Neural progenitor cell (in vitro differentiated cells): ENCODE data around the gene TLL2. TPM values are rescaled to one million over a fixed set of nuclear protein-coding genes. Genes with fewer than 3 reads are reported as not detected.

ENCODE experiments used
- DNase-seq: peaks from one replicate; pipeline ENCODE4 v3.0.0-alpha.2; 2016; ENCODE audit warnings: low spot score
- H2AFZ ChIP-seq: fragments of 200-600 bp; sonication (generic); replicated peaks from 2 replicates; pipeline ENCODE4 v1.6.1; 2016; ENCODE audit warnings: antibody characterized with exemption
- H3F3A ChIP-seq: fragments of 200-600 bp; sonication (generic); 2 replicates; pipeline ENCODE4 v1.6.1; 2016; ENCODE audit warnings: antibody characterized with exemption, low read depth
- H3K27ac ChIP-seq: fragments of 200-600 bp; sonication (generic); 2 replicates; pipeline ENCODE4 v1.5.1; 2016; ENCODE audit warnings: mild to moderate bottlenecking
- H3K27me3 ChIP-seq: fragments of 200-600 bp; sonication (generic); 2 replicates; pipeline ENCODE4 v1.6.1; 2016; ENCODE audit warnings: mild to moderate bottlenecking, moderate library complexity
- H3K36me3 ChIP-seq: fragments of 200-600 bp; sonication (generic); 2 replicates; pipeline ENCODE4 v1.5.1; 2016
- H3K4me1 ChIP-seq: fragments of 200-600 bp; sonication (generic); 2 replicates; pipeline ENCODE4 v1.6.1; 2016; ENCODE audit warnings: mixed run types
- H3K4me2 ChIP-seq: fragments of 200-600 bp; sonication (generic); 2 replicates; pipeline ENCODE4 v1.6.1; 2016
- H3K4me3 ChIP-seq: fragments of 200-600 bp; sonication (generic); 2 replicates; pipeline ENCODE4 v1.5.1; 2016
- H3K79me2 ChIP-seq: fragments of 200-600 bp; sonication (generic); 2 replicates; pipeline ENCODE4 v1.6.1; 2016; ENCODE audit warnings: low read depth
- H3K9ac ChIP-seq: fragments of 200-600 bp; sonication (generic); 2 replicates; pipeline ENCODE4 v1.6.1; 2016
- H3K9me3 ChIP-seq: fragments of 200-600 bp; sonication (generic); 2 replicates; pipeline ENCODE4 v1.5.1; 2016; ENCODE audit warnings: low read depth
- H4K20me1 ChIP-seq: fragments of 200-600 bp; sonication (generic); 2 replicates; pipeline ENCODE4 v1.6.1; 2016; ENCODE audit warnings: low read depth
- H3K27ac Mint-ChIP-seq: 3 replicates; pipeline ENCODE4 v1.8.0; 2021; ENCODE audit warnings: mixed read lengths
- H3K27me3 Mint-ChIP-seq: 2 replicates; pipeline ENCODE4 v1.8.0; 2022; ENCODE audit warnings: low read depth, mild to moderate bottlenecking, inconsistent platforms, moderate library complexity, mixed read lengths; ENCODE audit not compliant: insufficient read depth
- H3K36me3 Mint-ChIP-seq: 3 replicates; pipeline ENCODE4 v1.8.0; 2021; ENCODE audit warnings: mixed read lengths
- H3K4me1 Mint-ChIP-seq: 3 replicates; pipeline ENCODE4 v1.8.0; 2021; ENCODE audit warnings: mixed read lengths
- H3K4me3 Mint-ChIP-seq: 3 replicates; pipeline ENCODE4 v1.8.0; 2021; ENCODE audit warnings: mild to moderate bottlenecking, moderate library complexity, mixed read lengths
- H3K9me3 Mint-ChIP-seq: 3 replicates; pipeline ENCODE4 v1.8.0; 2020; ENCODE audit warnings: mixed read lengths
- EZH2 ChIP-seq: fragments of 200-600 bp; sonication (generic); IDR thresholded peaks from 2 replicates; pipeline ENCODE4 v1.6.1; 2017; ENCODE audit warnings: antibody characterized with exemption, mild to moderate bottlenecking, moderate library complexity
- EZH2phosphoT487 ChIP-seq: fragments of 200-600 bp; sonication (generic); IDR thresholded peaks from 2 replicates; pipeline ENCODE4 v1.6.1; 2017; ENCODE audit warnings: antibody characterized with exemption
- total RNA-seq: library from RNA; depleted of rRNA; stranded (reverse); fragments of >200 nt; gene quantifications from 2 replicates; pipeline ENCODE4 v1.2.3, GENCODE V29; 2015; ENCODE audit warnings: low replicate concordance
- TF ChIP-seq, protein P1 (sequence below): fragments of 200-600 bp; sonication (generic); IDR thresholded peaks from 2 replicates; pipeline ENCODE4 v1.5.1; 2017; ENCODE audit warnings: antibody characterized with exemption, mild to moderate bottlenecking

The TLL2 gene
- total RNA-seq, 1 donor from 2014 or later: 0.22 TPM

DNA sequence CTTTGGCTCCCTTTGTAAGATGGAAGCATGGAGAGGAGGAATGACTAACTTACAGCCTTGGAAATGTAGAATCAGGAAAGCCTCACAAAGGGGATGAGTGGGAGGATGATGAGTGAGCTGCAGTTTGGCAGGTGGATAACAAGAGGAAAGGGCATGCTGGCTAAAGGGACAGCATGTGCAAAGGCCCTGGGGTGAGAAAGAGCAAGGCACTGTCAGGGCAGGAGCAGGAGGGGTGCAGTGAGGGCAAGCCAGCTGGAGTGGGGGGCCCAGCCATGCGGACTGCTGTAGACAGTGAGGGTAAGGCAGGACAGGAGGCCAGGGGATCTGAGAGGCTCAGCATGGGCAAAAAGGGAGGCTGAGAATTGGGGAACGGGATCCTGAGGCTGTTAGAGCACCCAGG is 20.5 kb downstream of the TLL2 start:
- TF ChIP-seq EZH2phosphoT487 (no peak), EZH2 (no peak)
- TF ChIP-seq, protein P1, sequence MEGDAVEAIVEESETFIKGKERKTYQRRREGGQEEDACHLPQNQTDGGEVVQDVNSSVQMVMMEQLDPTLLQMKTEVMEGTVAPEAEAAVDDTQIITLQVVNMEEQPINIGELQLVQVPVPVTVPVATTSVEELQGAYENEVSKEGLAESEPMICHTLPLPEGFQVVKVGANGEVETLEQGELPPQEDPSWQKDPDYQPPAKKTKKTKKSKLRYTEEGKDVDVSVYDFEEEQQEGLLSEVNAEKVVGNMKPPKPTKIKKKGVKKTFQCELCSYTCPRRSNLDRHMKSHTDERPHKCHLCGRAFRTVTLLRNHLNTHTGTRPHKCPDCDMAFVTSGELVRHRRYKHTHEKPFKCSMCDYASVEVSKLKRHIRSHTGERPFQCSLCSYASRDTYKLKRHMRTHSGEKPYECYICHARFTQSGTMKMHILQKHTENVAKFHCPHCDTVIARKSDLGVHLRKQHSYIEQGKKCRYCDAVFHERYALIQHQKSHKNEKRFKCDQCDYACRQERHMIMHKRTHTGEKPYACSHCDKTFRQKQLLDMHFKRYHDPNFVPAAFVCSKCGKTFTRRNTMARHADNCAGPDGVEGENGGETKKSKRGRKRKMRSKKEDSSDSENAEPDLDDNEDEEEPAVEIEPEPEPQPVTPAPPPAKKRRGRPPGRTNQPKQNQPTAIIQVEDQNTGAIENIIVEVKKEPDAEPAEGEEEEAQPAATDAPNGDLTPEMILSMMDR: no peak
- Mint-ChIP-seq H3K4me3 (peak overlapping the region; percentile 2), H3K36me3 (peaks cover 2% of the 10 kb centered on the region)

DNA sequence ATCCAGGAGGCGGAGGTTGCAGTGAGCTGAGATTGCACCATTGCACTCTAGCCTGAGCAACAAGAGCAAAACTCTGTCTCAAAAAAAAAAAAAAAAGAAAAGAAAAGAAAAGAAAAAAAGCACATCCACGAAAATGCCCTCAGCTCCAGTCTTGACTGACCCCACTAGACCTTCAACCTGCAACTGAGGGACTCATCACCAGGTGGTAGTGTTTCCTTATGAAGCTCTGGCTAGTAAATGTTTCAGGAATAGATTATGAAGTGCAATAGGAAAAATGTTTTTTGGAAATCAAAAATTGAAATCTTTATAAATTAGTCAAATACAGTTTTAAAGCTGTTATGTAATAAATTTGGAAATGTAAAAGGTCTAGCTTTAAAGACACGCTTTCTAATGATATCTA is 22.4 kb downstream of the TLL2 start:
- H3K9me3 Mint-ChIP-seq: no peaks in the 10 kb centered on the region

More for the DNA sequence above, 20.5 kb downstream of the TLL2 start:
- peaks cover 9% of the 10 kb centered on the region for H3K27me3 Mint-ChIP-seq
- no peak overlapping the region for H3K4me3 ChIP-seq
- H3K79me2 ChIP-seq: no peaks in the 10 kb centered on the region
- peaks cover 8% of the 10 kb centered on the region for H4K20me1 ChIP-seq
- no peak overlapping the region for H3K27ac Mint-ChIP-seq
- H3K27ac ChIP-seq: no peak overlapping the region
- H3K27me3 ChIP-seq: no peaks in the 10 kb centered on the region
- H3K36me3 ChIP-seq: no peaks in the 10 kb centered on the region
- no peaks in the 10 kb centered on the region for H3K4me1 ChIP-seq
- no peaks in the 10 kb centered on the region for H3K9me3 ChIP-seq
- H3K4me2 ChIP-seq: no peak overlapping the region
- H3K4me1 Mint-ChIP-seq: peaks cover 33% of the 10 kb centered on the region
- no peak overlapping the region for H3K9ac ChIP-seq
- H3K9me3 Mint-ChIP-seq: no peaks in the 10 kb centered on the region
- H3F3A ChIP-seq: no peaks in the 10 kb centered on the region
- H2AFZ ChIP-seq: no peak overlapping the region
- DNase-seq: no peak

DNA sequence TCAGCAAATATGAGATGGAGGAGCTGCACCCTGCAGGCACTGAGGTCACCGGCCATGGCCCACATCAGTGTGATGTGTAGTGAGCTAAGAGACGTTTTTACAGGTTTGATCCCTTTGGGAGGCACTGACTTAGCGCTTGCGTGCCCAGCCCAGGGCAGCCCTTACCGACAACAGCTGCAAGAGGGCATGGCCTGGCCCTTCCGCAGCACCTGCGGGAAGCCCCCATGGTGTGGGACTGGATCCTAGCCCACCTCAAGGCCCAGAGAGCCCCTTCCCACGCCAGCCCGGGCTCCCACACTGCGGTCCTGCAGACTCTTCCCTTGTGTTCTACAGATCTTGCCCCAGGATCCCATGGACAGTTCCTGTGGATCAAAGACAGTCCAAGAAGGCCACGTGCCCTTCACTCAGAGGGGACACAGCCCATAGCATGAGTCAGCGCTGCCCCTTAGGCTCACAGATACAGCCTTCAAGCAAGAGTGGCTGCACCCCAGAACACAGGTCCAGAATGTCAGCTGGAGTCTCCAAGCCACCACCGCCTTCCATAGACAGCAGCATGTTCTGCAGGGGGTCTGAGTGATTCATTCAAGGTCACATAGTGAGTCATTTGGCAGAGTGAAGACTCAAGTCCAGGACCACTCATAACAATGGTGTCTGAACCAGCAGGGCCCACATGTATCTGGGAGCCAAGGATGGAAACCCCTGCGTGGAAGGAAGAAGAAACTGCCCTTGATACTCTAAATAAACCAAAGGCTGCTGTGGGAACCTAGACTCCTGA is 25.4 kb downstream of the TLL2 start:
- Mint-ChIP-seq H3K27me3 (peaks cover 13% of the 10 kb centered on the region), H3K4me1 (peaks cover 12% of the 10 kb centered on the region), H3K9me3 (peaks cover 2% of the 10 kb centered on the region), H3K4me3 (no peak overlapping the region), H3K36me3 (peaks cover 2% of the 10 kb centered on the region), H3K27ac (no peak overlapping the region)
- no peak for DNase-seq
- H3K9ac ChIP-seq: no peak overlapping the region
- no peak for TF ChIP-seq EZH2phosphoT487
- TF ChIP-seq, protein P1: no peak
- no peak for TF ChIP-seq EZH2
- H3K9me3 ChIP-seq: no peaks in the 10 kb centered on the region
- no peak overlapping the region for H3K4me2 ChIP-seq
- no peak overlapping the region for H2AFZ ChIP-seq
- no peak overlapping the region for H3K4me3 ChIP-seq
- H3K27ac ChIP-seq: no peak overlapping the region
- H3K27me3 ChIP-seq: no peaks in the 10 kb centered on the region
- no peaks in the 10 kb centered on the region for H3K4me1 ChIP-seq
- H3F3A ChIP-seq: no peaks in the 10 kb centered on the region
- H4K20me1 ChIP-seq: no peaks in the 10 kb centered on the region
- H3K36me3 ChIP-seq: no peaks in the 10 kb centered on the region
- no peaks in the 10 kb centered on the region for H3K79me2 ChIP-seq

More for the DNA sequence above, 22.4 kb downstream of the TLL2 start:
- Histone ChIP-seq H3K9me3 (no peaks in the 10 kb centered on the region), H3K27ac (no peak overlapping the region), H3K4me3 (no peak overlapping the region), H3K79me2 (no peaks in the 10 kb centered on the region), H3K9ac (no peak overlapping the region), H3K36me3 (no peaks in the 10 kb centered on the region), H3K4me2 (no peak overlapping the region), H2AFZ (no peak overlapping the region), H3F3A (no peaks in the 10 kb centered on the region), H3K27me3 (no peaks in the 10 kb centered on the region), H4K20me1 (no peaks in the 10 kb centered on the region), H3K4me1 (no peaks in the 10 kb centered on the region)
- no peak overlapping the region for H3K4me3 Mint-ChIP-seq
- peaks cover 13% of the 10 kb centered on the region for H3K27me3 Mint-ChIP-seq
- peaks cover 2% of the 10 kb centered on the region for H3K36me3 Mint-ChIP-seq
- no peak overlapping the region for H3K27ac Mint-ChIP-seq
- TF ChIP-seq, protein P1: peak; percentile 37
- TF ChIP-seq EZH2phosphoT487: no peak
- no peak for TF ChIP-seq EZH2
- no peak for DNase-seq
- peaks cover 31% of the 10 kb centered on the region for H3K4me1 Mint-ChIP-seq
